Keratinocyte (primary cell): Measurements from ENCODE around the gene MNAT1.
"Not testable (repeated sequence)": the region's sequence is repeated elsewhere in the genome, so short reads cannot be mapped to it uniquely, and the experiment has no call there.

ENCODE experiments used
- EZH2 ChIP-seq: IDR thresholded peaks from one replicate; pipeline ENCODE4 v1.6.1; 2012; ENCODE audit warnings: inconsistent platforms, mild to moderate bottlenecking, low read length, moderate library complexity
- TF ChIP-seq, protein P1 (sequence below), 3 experiments: IDR thresholded peaks in 1 of 3; conservative IDR thresholded peaks in 1 of 3; optimal IDR thresholded peaks in 1 of 3; 2 replicates in 2 of 3; 3 replicates in 1 of 3; pipeline versions ENCODE3 to v1.5.1; 2011; ENCODE audit warnings: low read length in 3 of 3, mild to moderate bottlenecking in 3 of 3, moderate library complexity in 2 of 3, control low read depth in 1 of 3, inconsistent platforms in 1 of 3; ENCODE audit not compliant: insufficient read depth in 2 of 3; ENCODE audit errors: extremely low read depth in 1 of 3

GRCh38 chr14:60779745-60780514, 45.4 kb downstream of the MNAT1 start:
- TF ChIP-seq EZH2, result not testable (repeated sequence)
- TF ChIP-seq, protein P1, sequence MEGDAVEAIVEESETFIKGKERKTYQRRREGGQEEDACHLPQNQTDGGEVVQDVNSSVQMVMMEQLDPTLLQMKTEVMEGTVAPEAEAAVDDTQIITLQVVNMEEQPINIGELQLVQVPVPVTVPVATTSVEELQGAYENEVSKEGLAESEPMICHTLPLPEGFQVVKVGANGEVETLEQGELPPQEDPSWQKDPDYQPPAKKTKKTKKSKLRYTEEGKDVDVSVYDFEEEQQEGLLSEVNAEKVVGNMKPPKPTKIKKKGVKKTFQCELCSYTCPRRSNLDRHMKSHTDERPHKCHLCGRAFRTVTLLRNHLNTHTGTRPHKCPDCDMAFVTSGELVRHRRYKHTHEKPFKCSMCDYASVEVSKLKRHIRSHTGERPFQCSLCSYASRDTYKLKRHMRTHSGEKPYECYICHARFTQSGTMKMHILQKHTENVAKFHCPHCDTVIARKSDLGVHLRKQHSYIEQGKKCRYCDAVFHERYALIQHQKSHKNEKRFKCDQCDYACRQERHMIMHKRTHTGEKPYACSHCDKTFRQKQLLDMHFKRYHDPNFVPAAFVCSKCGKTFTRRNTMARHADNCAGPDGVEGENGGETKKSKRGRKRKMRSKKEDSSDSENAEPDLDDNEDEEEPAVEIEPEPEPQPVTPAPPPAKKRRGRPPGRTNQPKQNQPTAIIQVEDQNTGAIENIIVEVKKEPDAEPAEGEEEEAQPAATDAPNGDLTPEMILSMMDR (optimal IDR thresholded peaks at IDR 0.05 in 1 of 3, IDR thresholded peaks at IDR 0.05 in 1 of 3, conservative IDR thresholded peaks at IDR 0.05 in 1 of 3; ENCODE audit: extremely low read depth in 1 of 3, insufficient read depth in 2 of 3, low read length in 3 of 3), result not testable (repeated sequence)
